ENCODE data around the gene PCBD1. TPM values are rescaled to one million over a fixed set of nuclear protein-coding genes. Genes with fewer than 3 reads are reported as not detected.

The PCBD1 gene
- total and polyA plus RNA-seq, 2 experiments from 2014 or later = 33.3 to 78.5 TPM

DNA sequence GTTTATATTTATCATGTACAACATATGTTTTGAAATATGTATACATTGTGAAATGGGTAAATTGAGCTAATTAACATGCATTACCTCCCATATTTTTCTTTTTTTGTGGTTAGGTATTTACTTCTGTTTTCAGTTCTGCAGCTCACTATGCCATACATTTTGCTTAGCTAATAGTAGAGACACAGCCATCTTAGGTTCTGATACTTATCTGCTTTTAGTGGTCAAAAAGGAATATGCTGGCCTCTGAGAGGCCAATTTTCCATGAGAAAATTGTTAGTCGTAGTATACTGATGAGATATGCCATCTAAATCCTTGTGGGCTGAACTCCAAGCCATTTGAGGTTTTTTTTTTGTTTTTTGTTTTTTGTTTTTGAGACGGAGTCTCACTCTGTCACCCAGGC is 41.6 kb downstream of the PCBD1 start:
- H3K4me1 ChIP-seq (ENCODE audit: insufficient read depth) = no peaks in the 10 kb centered on the region

DNA sequence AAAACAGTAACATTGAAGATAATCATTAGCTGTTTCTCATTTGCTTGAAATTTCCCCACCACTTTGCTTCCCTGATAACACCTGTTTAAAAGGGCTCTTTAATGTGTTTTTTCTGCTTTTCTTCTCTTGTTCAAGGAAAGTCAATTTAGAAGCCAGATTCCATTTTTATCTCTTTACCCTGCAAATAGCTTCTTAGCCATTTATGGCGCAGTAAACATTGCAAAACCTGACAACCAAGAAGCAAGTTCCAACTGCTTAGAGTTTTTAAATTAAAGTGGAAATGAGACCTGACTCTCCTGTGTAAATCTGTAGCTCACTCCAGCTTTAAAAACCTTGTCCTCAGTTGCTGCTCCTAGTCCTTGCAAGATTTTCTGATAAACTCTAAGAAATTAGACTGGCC is 42.5 kb downstream of the PCBD1 start:
- H3K27me3 ChIP-seq (ENCODE audit: insufficient read depth) = no peaks in the 10 kb centered on the region
- peaks cover 34% of the 10 kb centered on the region for H3K79me2 ChIP-seq (replicated peaks; ENCODE audit: insufficient read depth)
- no peak overlapping the region for H3K4me3 Mint-ChIP-seq
- no peak overlapping the region for H3K4me2 ChIP-seq
- H3K27me3 Mint-ChIP-seq (ENCODE audit: insufficient read depth, low read depth, poor library complexity) = peaks cover 1% of the 10 kb centered on the region
- no peaks in the 10 kb centered on the region; the same call in 2 of the 3 replicates for H3K9me3 Mint-ChIP-seq
- H3K4me1 ChIP-seq (ENCODE audit: insufficient read depth) = no peaks in the 10 kb centered on the region
- H3K36me3 Mint-ChIP-seq (ENCODE audit: low read depth) = peaks cover 36% of the 10 kb centered on the region
- H3F3A ChIP-seq (replicated peaks; ENCODE audit: low read depth) = no peaks in the 10 kb centered on the region
- DNase-seq (ENCODE audit: low spot score) (no peak), ATAC-seq (no peak)
- no peaks in the 10 kb centered on the region for H3K9me2 ChIP-seq (ENCODE audit: insufficient read depth)
- H2AFZ ChIP-seq = no peak overlapping the region
- H3K36me3 ChIP-seq (ENCODE audit: insufficient read depth) = no peaks in the 10 kb centered on the region
- no peak overlapping the region for H3K27ac Mint-ChIP-seq
- no peak overlapping the region for H3K4me3 ChIP-seq
- H3K4me1 Mint-ChIP-seq = no peaks in the 10 kb centered on the region
- TF ChIP-seq, protein P1, sequence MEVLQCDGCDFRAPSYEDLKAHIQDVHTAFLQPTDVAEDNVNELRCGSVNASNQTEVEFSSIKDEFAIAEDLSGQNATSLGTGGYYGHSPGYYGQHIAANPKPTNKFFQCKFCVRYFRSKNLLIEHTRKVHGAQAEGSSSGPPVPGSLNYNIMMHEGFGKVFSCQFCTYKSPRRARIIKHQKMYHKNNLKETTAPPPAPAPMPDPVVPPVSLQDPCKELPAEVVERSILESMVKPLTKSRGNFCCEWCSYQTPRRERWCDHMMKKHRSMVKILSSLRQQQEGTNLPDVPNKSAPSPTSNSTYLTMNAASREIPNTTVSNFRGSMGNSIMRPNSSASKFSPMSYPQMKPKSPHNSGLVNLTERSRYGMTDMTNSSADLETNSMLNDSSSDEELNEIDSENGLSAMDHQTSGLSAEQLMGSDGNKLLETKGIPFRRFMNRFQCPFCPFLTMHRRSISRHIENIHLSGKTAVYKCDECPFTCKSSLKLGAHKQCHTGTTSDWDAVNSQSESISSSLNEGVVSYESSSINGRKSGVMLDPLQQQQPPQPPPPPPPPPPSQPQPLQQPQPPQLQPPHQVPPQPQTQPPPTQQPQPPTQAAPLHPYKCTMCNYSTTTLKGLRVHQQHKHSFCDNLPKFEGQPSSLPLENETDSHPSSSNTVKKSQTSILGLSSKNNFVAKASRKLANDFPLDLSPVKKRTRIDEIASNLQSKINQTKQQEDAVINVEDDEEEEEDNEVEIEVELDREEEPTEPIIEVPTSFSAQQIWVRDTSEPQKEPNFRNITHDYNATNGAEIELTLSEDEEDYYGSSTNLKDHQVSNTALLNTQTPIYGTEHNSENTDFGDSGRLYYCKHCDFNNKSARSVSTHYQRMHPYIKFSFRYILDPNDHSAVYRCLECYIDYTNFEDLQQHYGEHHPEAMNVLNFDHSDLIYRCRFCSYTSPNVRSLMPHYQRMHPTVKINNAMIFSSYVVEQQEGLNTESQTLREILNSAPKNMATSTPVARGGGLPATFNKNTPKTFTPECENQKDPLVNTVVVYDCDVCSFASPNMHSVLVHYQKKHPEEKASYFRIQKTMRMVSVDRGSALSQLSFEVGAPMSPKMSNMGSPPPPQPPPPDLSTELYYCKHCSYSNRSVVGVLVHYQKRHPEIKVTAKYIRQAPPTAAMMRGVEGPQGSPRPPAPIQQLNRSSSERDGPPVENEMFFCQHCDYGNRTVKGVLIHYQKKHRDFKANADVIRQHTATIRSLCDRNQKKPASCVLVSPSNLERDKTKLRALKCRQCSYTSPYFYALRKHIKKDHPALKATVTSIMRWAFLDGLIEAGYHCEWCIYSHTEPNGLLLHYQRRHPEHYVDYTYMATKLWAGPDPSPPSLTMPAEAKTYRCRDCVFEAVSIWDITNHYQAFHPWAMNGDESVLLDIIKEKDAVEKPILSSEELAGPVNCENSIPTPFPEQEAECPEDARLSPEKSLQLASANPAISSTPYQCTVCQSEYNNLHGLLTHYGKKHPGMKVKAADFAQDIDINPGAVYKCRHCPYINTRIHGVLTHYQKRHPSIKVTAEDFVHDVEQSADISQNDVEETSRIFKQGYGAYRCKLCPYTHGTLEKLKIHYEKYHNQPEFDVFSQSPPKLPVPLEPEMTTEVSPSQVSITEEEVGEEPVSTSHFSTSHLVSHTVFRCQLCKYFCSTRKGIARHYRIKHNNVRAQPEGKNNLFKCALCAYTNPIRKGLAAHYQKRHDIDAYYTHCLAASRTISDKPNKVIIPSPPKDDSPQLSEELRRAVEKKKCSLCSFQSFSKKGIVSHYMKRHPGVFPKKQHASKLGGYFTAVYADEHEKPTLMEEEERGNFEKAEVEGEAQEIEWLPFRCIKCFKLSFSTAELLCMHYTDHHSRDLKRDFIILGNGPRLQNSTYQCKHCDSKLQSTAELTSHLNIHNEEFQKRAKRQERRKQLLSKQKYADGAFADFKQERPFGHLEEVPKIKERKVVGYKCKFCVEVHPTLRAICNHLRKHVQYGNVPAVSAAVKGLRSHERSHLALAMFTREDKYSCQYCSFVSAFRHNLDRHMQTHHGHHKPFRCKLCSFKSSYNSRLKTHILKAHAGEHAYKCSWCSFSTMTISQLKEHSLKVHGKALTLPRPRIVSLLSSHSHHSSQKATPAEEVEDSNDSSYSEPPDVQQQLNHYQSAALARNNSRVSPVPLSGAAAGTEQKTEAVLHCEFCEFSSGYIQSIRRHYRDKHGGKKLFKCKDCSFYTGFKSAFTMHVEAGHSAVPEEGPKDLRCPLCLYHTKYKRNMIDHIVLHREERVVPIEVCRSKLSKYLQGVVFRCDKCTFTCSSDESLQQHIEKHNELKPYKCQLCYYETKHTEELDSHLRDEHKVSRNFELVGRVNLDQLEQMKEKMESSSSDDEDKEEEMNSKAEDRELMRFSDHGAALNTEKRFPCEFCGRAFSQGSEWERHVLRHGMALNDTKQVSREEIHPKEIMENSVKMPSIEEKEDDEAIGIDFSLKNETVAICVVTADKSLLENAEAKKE (CRISPR knock-in tag; IDR thresholded peaks at IDR 0.05) = no peak
- TF ChIP-seq JUNB (IDR thresholded peaks at IDR 0.05; ENCODE audit: unreplicated experiment) (no peak), EZH2phosphoT487 (IDR thresholded peaks at IDR 0.05; ENCODE audit: unreplicated experiment) (no peak), EZH2 (IDR thresholded peaks at IDR 0.05; ENCODE audit: low read depth, unreplicated experiment) (no peak), STAT1 (IDR thresholded peaks at IDR 0.05; ENCODE audit: unreplicated experiment) (no peak), POLR2AphosphoS5 (IDR thresholded peaks at IDR 0.05; ENCODE audit: low read depth) (no peak), NANOG (IDR thresholded peaks at IDR 0.05; ENCODE audit: borderline replicate concordance) (no peak), ZNF331 (CRISPR knock-in tag; IDR thresholded peaks at IDR 0.05; ENCODE audit: low read depth) (no peak)
- TF ChIP-seq, protein P2, sequence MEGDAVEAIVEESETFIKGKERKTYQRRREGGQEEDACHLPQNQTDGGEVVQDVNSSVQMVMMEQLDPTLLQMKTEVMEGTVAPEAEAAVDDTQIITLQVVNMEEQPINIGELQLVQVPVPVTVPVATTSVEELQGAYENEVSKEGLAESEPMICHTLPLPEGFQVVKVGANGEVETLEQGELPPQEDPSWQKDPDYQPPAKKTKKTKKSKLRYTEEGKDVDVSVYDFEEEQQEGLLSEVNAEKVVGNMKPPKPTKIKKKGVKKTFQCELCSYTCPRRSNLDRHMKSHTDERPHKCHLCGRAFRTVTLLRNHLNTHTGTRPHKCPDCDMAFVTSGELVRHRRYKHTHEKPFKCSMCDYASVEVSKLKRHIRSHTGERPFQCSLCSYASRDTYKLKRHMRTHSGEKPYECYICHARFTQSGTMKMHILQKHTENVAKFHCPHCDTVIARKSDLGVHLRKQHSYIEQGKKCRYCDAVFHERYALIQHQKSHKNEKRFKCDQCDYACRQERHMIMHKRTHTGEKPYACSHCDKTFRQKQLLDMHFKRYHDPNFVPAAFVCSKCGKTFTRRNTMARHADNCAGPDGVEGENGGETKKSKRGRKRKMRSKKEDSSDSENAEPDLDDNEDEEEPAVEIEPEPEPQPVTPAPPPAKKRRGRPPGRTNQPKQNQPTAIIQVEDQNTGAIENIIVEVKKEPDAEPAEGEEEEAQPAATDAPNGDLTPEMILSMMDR (conservative IDR thresholded peaks at IDR 0.05; ENCODE audit: low read depth in 2 of 2) = no peak
- H4K20me1 ChIP-seq (replicated peaks; ENCODE audit: insufficient read depth) = peaks cover 6% of the 10 kb centered on the region; the same call in 1 of the 2 replicates
- H3K27ac ChIP-seq (ENCODE audit: low read depth) = no peak overlapping the region; the same call in 1 of the 2 replicates

More for the DNA sequence above, 41.6 kb downstream of the PCBD1 start:
- no peak overlapping the region for H2AFZ ChIP-seq
- H3K9me3 Mint-ChIP-seq = no peaks in the 10 kb centered on the region; the same call in 2 of the 3 replicates
- no peaks in the 10 kb centered on the region for H3K27me3 ChIP-seq (ENCODE audit: insufficient read depth)
- ATAC-seq (no peak), DNase-seq (ENCODE audit: low spot score) (no peak)
- no peaks in the 10 kb centered on the region for H4K20me1 ChIP-seq (replicated peaks; ENCODE audit: insufficient read depth)
- TF ChIP-seq, protein P2 (conservative IDR thresholded peaks at IDR 0.05; ENCODE audit: low read depth in 2 of 2) = no peak
- TF ChIP-seq STAT1 (IDR thresholded peaks at IDR 0.05; ENCODE audit: unreplicated experiment) = no peak
- H3K4me2 ChIP-seq = no peak overlapping the region
- peaks cover 24% of the 10 kb centered on the region for H3K79me2 ChIP-seq (replicated peaks; ENCODE audit: insufficient read depth)
- no peak overlapping the region for H3K27ac ChIP-seq (ENCODE audit: low read depth)
- peaks cover 1% of the 10 kb centered on the region for H3K27me3 Mint-ChIP-seq (ENCODE audit: insufficient read depth, low read depth, poor library complexity)
- no peaks in the 10 kb centered on the region for H3K4me1 Mint-ChIP-seq
- peaks cover 39% of the 10 kb centered on the region for H3K36me3 Mint-ChIP-seq (ENCODE audit: low read depth)
- no peak overlapping the region for H3K27ac Mint-ChIP-seq
- H3K36me3 ChIP-seq (ENCODE audit: insufficient read depth) = no peaks in the 10 kb centered on the region
- no peak overlapping the region for H3K4me3 Mint-ChIP-seq
- H3K4me3 ChIP-seq = no peak overlapping the region
- H3F3A ChIP-seq (replicated peaks; ENCODE audit: low read depth) = no peaks in the 10 kb centered on the region
- H3K9me2 ChIP-seq (ENCODE audit: insufficient read depth) = no peaks in the 10 kb centered on the region

Data from GM23338 (cell line).